ENCODE results near the gene DES. TPM values are rescaled to one million over a fixed set of nuclear protein-coding genes. Genes with fewer than 3 reads are reported as not detected.
A peak's percentile ranks its signal among the peaks of the same experiment; 100 is the strongest.

Gene DES
- total and polyA plus RNA-seq, 7 donors, result 8,143 to 14,820 (median 13,727) TPM

GRCh38 chr2:219457784-219458369 lies 39.7 kb downstream of the DES start:
- DNase-seq, result no peak
- 77 to 78% (median 78%) methylated on average over 5 of the region's 5 CpGs for WGBS, 3 donors

GRCh38 chr2:219458996-219459395 lies 40.8 kb downstream of the DES start:
- H3K9me3 ChIP-seq, result no peaks in the 10 kb centered on the region
- peaks cover 0 to 38% of the 10 kb centered on the region in 2 donors for H3K36me3 ChIP-seq (ENCODE audit: insufficient read depth in 1 of 2, low read depth in 1 of 2)
- TF ChIP-seq, protein P1, sequence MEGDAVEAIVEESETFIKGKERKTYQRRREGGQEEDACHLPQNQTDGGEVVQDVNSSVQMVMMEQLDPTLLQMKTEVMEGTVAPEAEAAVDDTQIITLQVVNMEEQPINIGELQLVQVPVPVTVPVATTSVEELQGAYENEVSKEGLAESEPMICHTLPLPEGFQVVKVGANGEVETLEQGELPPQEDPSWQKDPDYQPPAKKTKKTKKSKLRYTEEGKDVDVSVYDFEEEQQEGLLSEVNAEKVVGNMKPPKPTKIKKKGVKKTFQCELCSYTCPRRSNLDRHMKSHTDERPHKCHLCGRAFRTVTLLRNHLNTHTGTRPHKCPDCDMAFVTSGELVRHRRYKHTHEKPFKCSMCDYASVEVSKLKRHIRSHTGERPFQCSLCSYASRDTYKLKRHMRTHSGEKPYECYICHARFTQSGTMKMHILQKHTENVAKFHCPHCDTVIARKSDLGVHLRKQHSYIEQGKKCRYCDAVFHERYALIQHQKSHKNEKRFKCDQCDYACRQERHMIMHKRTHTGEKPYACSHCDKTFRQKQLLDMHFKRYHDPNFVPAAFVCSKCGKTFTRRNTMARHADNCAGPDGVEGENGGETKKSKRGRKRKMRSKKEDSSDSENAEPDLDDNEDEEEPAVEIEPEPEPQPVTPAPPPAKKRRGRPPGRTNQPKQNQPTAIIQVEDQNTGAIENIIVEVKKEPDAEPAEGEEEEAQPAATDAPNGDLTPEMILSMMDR (IDR thresholded peaks at IDR 0.05), result no peak
- H3K4me1 ChIP-seq, result peaks cover 39% of the 10 kb centered on the region
- H3K27me3 ChIP-seq (ENCODE audit: insufficient read depth in 3 of 3, low read length in 2 of 3), result no peaks in the 10 kb centered on the region
- peak overlapping the region; percentile 94 for H3K27ac ChIP-seq
- DNase-seq (no peak), ATAC-seq (no peak)
- WGBS, 3 donors, result 68 to 82% (median 74%) methylated on average over 8 of the region's 8 CpGs
- intact Hi-C loops (cut with DNase I), result loop anchor here in 1 of 2 donors (2.0 kb wide), 1 partner anchor 40 kb away; the partner anchor contains the start of gene GMPPA
- no peak overlapping the region for H3K4me3 ChIP-seq

More at GRCh38 chr2:219457784-219458369, 39.7 kb downstream of the DES start:
- H3K4me1 ChIP-seq, result peaks cover 50% of the 10 kb centered on the region
- intact Hi-C loops (cut with DNase I), result loop anchor here in 1 of 2 donors (2.0 kb wide), 1 partner anchor 41 kb away; the partner anchor contains the start of gene GMPPA
- no peaks in the 10 kb centered on the region for H3K9me3 ChIP-seq
- peak overlapping the region; percentile 94 for H3K27ac ChIP-seq
- peaks cover 0 to 27% of the 10 kb centered on the region in 2 donors for H3K36me3 ChIP-seq (ENCODE audit: insufficient read depth in 1 of 2, low read depth in 1 of 2)
- peak in 3 of 4 donors; percentile 11 to 43 (median 38) for ATAC-seq
- H3K4me3 ChIP-seq, result no peak overlapping the region
- no peaks in the 10 kb centered on the region for H3K27me3 ChIP-seq (ENCODE audit: insufficient read depth in 3 of 3, low read length in 2 of 3)
- TF ChIP-seq, protein P1 (IDR thresholded peaks at IDR 0.05), result no peak

DNA sequence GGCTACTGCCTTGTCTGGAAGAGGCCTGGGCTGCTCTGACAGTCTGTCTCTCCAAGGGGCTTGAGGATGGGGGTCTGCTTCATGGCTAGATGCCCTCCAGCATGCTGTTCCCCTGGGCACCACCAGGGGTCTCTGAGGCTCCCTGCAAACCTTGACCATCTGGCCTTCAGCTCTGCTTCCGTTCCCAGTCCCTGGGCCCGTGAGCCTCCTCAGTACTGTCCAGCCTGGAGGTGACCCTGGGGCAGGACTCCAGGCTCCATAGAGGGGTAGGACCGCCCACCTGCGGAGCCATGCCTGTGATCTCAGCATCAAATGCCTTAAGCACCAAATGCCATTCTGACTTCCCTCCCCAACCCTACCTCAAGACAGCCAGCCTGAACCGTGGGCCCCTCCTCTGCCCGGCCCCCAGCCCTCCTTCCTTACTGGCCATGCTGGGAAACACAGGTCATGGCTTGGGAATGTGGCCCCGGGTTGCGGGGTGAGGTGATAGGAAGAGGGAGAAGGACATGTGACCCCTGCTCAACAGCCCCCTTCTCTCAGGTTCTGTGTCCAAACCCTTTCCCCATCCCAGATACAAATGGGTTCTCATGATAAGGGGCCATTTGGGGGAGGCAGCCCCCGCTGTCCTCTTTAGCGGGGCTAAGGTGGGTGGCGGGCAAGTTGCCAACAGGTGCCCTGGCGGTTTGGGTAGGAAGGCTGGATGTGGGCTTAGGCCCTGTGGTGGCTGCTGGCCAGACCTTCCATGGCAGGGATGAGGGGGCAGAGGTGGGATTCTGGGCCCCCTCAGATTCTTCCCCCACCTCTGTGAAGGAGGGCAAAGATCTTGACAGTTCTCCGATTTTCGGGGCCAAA lies 41.5 kb downstream of the DES start:
- TF ChIP-seq, protein P1 (IDR thresholded peaks at IDR 0.05), result peak; percentile 93
- Histone ChIP-seq H3K36me3 (ENCODE audit: insufficient read depth in 1 of 2, low read depth in 1 of 2) (peaks cover 0 to 45% of the 10 kb centered on the region in 2 donors), H3K27me3 (ENCODE audit: insufficient read depth in 3 of 3, low read length in 2 of 3) (no peaks in the 10 kb centered on the region), H3K27ac (peak overlapping the region; percentile 94), H3K4me3 (peak overlapping the region; percentile 49), H3K9me3 (no peaks in the 10 kb centered on the region), H3K4me1 (peaks cover 32% of the 10 kb centered on the region)
- WGBS, 3 donors, result 21 to 33% (median 24%) methylated on average over 14 of the region's 14 CpGs
- intact Hi-C loops (cut with DNase I), result loop anchor here in 1 of 2 donors (2.0 kb wide), 1 partner anchor 39 kb away; the partner anchor contains the start of gene GMPPA
- peak; percentile 67 to 78 (median 74) for ATAC-seq
- peak; percentile 69 to 86 for DNase-seq

GRCh38 chr2:219460424-219460926 lies 42.3 kb downstream of the DES start:
- Histone ChIP-seq H3K4me3 (peak overlapping the region; percentile 49), H3K36me3 (ENCODE audit: insufficient read depth in 1 of 2, low read depth in 1 of 2) (peaks cover 0 to 46% of the 10 kb centered on the region in 2 donors), H3K4me1 (peaks cover 32% of the 10 kb centered on the region), H3K27ac (peak overlapping the region; percentile 94), H3K27me3 (ENCODE audit: insufficient read depth in 3 of 3, low read length in 2 of 3) (no peaks in the 10 kb centered on the region), H3K9me3 (no peaks in the 10 kb centered on the region)
- intact Hi-C loops (cut with DNase I), result no loop called here
- 5 to 25% (median 13%) methylated on average over 11 to 18 of the region's 18 CpGs for WGBS, 3 donors
- peak; percentile 69 to 90 for DNase-seq
- peak; percentile 67 to 84 (median 77) for ATAC-seq
- TF ChIP-seq, protein P1 (IDR thresholded peaks at IDR 0.05), result no peak
